IMR-90 (cell line): ENCODE results near the gene GNAI1. TPM values are rescaled to one million over a fixed set of nuclear protein-coding genes. Genes with fewer than 3 reads are reported as not detected.

Source experiments
- ATAC-seq: fragments of 200-7000 bp; cut with Tn5 transposase; 2 replicates; pipeline ENCODE4 v1.9.1; 2020; ENCODE audit warnings: low read depth, mild to moderate bottlenecking, moderate library complexity
- BruUV-seq: library from RNA; stranded (reverse); fragments of 400-500 nt; replicated peaks from 2 replicates; lab custom pipeline; 2021; lab: Mats Ljungman, UMichigan
- CTCF ChIA-PET: fragments of 300-600 bp; formaldehyde crosslinking; extraction: SDS; loops from one replicate; lab custom pipeline; 2021; ENCODE audit warnings: antibody characterized with exemption; lab: Yijun Ruan, JAX
- POLR2A ChIA-PET: fragments of 300-600 bp; sonication (Branson Sonifier 250); formaldehyde crosslinking; loops from one replicate; lab custom pipeline; 2022; ENCODE audit warnings: antibody characterized with exemption; ENCODE audit not compliant: unreplicated experiment; lab: Charles Lee
- DNase-seq: peaks from one replicate; pipeline ENCODE4 v3.0.0; 2013
- H2AFZ ChIP-seq: replicated peaks from 2 replicates; pipeline ENCODE3; 2013; ENCODE audit warnings: low read length, mild to moderate bottlenecking; ENCODE audit not compliant: poor library complexity
- H2AK5ac ChIP-seq: 2 replicates; pipeline ENCODE4 v1.6.1; 2013; ENCODE audit warnings: low read depth, low read length, inconsistent platforms
- H2AK9ac ChIP-seq: replicated peaks from 2 replicates; pipeline ENCODE3; 2013; ENCODE audit warnings: mild to moderate bottlenecking, low read depth, low read length, moderate library complexity; ENCODE audit not compliant: poor library complexity
- H2BK120ac ChIP-seq: 2 replicates; pipeline ENCODE4 v1.6.1; 2013; ENCODE audit warnings: low read depth, low read length, inconsistent platforms
- H2BK15ac ChIP-seq: 3 replicates; pipeline ENCODE4 v1.6.1; 2013; ENCODE audit warnings: low read depth, low read length, inconsistent platforms
- H2BK20ac ChIP-seq: 2 replicates; pipeline ENCODE4 v1.6.1; 2013; ENCODE audit warnings: low read depth, mild to moderate bottlenecking, inconsistent platforms, low read length, moderate library complexity
- H2BK5ac ChIP-seq: 2 replicates; pipeline ENCODE4 v1.6.1; 2013; ENCODE audit warnings: mild to moderate bottlenecking, low read depth, low read length, inconsistent platforms; ENCODE audit not compliant: poor library complexity, severe bottlenecking
- H3K14ac ChIP-seq: replicated peaks from 2 replicates; pipeline ENCODE4 v1.6.1; 2013; ENCODE audit warnings: low read depth, low read length, inconsistent platforms
- H3K18ac ChIP-seq: 2 replicates; pipeline ENCODE4 v1.6.1; 2013; ENCODE audit warnings: low read depth, low read length, control low read depth
- H3K23ac ChIP-seq: 2 replicates; pipeline ENCODE4 v1.6.1; 2013; ENCODE audit warnings: low read depth, low read length, inconsistent platforms
- H3K27ac ChIP-seq: 2 replicates; pipeline ENCODE4 v1.5.1; 2013; ENCODE audit warnings: mild to moderate bottlenecking, control low read depth, low read length; ENCODE audit not compliant: insufficient read depth
- H3K27me3 ChIP-seq: 2 replicates; pipeline ENCODE4 v1.6.1; 2013; ENCODE audit warnings: low read length; ENCODE audit not compliant: control insufficient read depth, insufficient read depth
- H3K36me3 ChIP-seq: 2 replicates; pipeline ENCODE4 v1.6.1; 2013; ENCODE audit warnings: low read length, mixed read lengths; ENCODE audit not compliant: control insufficient read depth, insufficient read depth
- H3K4ac ChIP-seq: 2 replicates; pipeline ENCODE4 v1.6.1; 2013; ENCODE audit warnings: low read depth, low read length, inconsistent platforms
- H3K4me1 ChIP-seq: 2 replicates; pipeline ENCODE4 v1.6.1; 2013; ENCODE audit warnings: low read length, mixed read lengths; ENCODE audit not compliant: control insufficient read depth, insufficient read depth
- H3K4me2 ChIP-seq: 2 replicates; pipeline ENCODE4 v1.6.1; 2013; ENCODE audit warnings: low read depth, mild to moderate bottlenecking, control low read depth, low read length, moderate library complexity
- H3K4me3 ChIP-seq: 2 replicates; pipeline ENCODE4 v1.5.1; 2013; ENCODE audit warnings: low read depth, mild to moderate bottlenecking, control low read depth, low read length, moderate library complexity; ENCODE audit not compliant: insufficient read depth
- H3K56ac ChIP-seq: 2 replicates; pipeline ENCODE4 v1.6.1; 2013; ENCODE audit warnings: low read length, inconsistent platforms; ENCODE audit not compliant: insufficient read depth; ENCODE audit errors: extremely low read depth
- H3K79me1 ChIP-seq, 2 experiments: 2 replicates each; pipeline ENCODE4 v1.6.1; 2013; ENCODE audit warnings: low read length in 2 of 2, inconsistent platforms in 1 of 2, low read depth in 1 of 2
- H3K9ac ChIP-seq: 2 replicates; pipeline ENCODE4 v1.6.1; 2013; ENCODE audit warnings: low read depth, low read length, control low read depth
- H3K9me1 ChIP-seq: 2 replicates; pipeline ENCODE4 v1.6.1; 2013; ENCODE audit warnings: low read length, inconsistent platforms; ENCODE audit not compliant: insufficient read depth
- H3K9me3 ChIP-seq: 2 replicates; pipeline ENCODE4 v1.6.1; 2013; ENCODE audit warnings: low read length; ENCODE audit not compliant: control insufficient read depth, insufficient read depth
- H4K20me1 ChIP-seq: 2 replicates; pipeline ENCODE4 v1.6.1; 2013; ENCODE audit warnings: low read length, inconsistent platforms; ENCODE audit not compliant: insufficient read depth
- H4K5ac ChIP-seq: 2 replicates; pipeline ENCODE4 v1.6.1; 2013; ENCODE audit warnings: mild to moderate bottlenecking, low read depth, low read length, control low read depth
- H4K8ac ChIP-seq, 2 experiments: 2 replicates each; pipeline ENCODE4 v1.6.1; 2013; ENCODE audit warnings: low read depth in 2 of 2, low read length in 2 of 2, control low read depth in 1 of 2, inconsistent platforms in 1 of 2
- H4K91ac ChIP-seq: 2 replicates; pipeline ENCODE4 v1.6.1; 2013; ENCODE audit warnings: low read depth, low read length, inconsistent platforms; ENCODE audit not compliant: insufficient read depth
- MAFK ChIP-seq: IDR thresholded peaks from 2 replicates; pipeline ENCODE4 v1.6.1; 2012; ENCODE audit warnings: low read depth, low read length, improper control_type of control experiment
- MXI1 ChIP-seq: IDR thresholded peaks from 2 replicates; pipeline ENCODE4 v1.6.1; 2012; ENCODE audit warnings: low read depth, mild to moderate bottlenecking, low read length, moderate library complexity, borderline replicate concordance
- NFE2L2 ChIP-seq: fragments of 150-350 bp; IDR thresholded peaks from 2 replicates; pipeline ENCODE4 v1.6.1; 2016; ENCODE audit warnings: low read depth, mild to moderate bottlenecking, low read length
- RAD21 ChIP-seq: IDR thresholded peaks from 2 replicates; pipeline ENCODE4 v1.6.1; 2012; ENCODE audit warnings: low read length, improper control_type of control experiment
- WGBS, 2 experiments: methylation state at CpG; one replicate each; pipeline versions ENCODE4 v1.1.5 to v1.1.7; 2013; ENCODE audit warnings: missing lambda C conversion rate in 2 of 2; ENCODE audit not compliant: insufficient read length in 1 of 2; ENCODE audit errors: extremely low coverage in 2 of 2; 5-methylcytosine and 5-hydroxymethylcytosine counted together
- dilution Hi-C: fragments of 300-500 bp; cut with HindIII; formaldehyde crosslinking; loops from one replicate; pipeline ENCODE4 v1.14.3; 2018; ENCODE audit warnings: low sequenced_read_pairs; ENCODE audit not compliant: unreplicated experiment
- in situ Hi-C: fragments of 300-500 bp; cut with MboI; formaldehyde crosslinking; loops from 3 replicates; pipeline ENCODE4 v1.14.3; 2019; ENCODE audit warnings: low sequenced_read_pairs, inconsistent platforms, mixed read lengths
- intact Hi-C: fragments of 100-400 bp; cut with micrococcal nuclease; formaldehyde crosslinking; loops from 2 replicates; pipeline ENCODE4 v1.10.0; 2022
- polyA plus RNA-seq, 3 experiments: library from polyadenylated mRNA; depleted of rRNA; stranded (reverse); fragments of >200 nt; gene quantifications; 2 replicates each; pipeline ENCODE4 v1.2.3, GENCODE V29; 2012; ENCODE audit warnings: low replicate concordance in 1 of 3
- total RNA-seq: library from RNA; depleted of rRNA; stranded (reverse); fragments of >200 nt; gene quantifications from 2 replicates; pipeline ENCODE4 v1.2.3, GENCODE V29; 2012
- TF ChIP-seq, protein P1 (sequence below): conservative IDR thresholded peaks from 2 replicates; pipeline ENCODE4 v1.5.1; 2012; ENCODE audit warnings: mild to moderate bottlenecking, low read depth, low read length, improper control_type of control experiment

GNAI1 gene
- total and polyA plus RNA-seq, 2 of the 4 experiments (the other 2 are of a cell fraction) = 21.1 to 26.5 TPM

DNA sequence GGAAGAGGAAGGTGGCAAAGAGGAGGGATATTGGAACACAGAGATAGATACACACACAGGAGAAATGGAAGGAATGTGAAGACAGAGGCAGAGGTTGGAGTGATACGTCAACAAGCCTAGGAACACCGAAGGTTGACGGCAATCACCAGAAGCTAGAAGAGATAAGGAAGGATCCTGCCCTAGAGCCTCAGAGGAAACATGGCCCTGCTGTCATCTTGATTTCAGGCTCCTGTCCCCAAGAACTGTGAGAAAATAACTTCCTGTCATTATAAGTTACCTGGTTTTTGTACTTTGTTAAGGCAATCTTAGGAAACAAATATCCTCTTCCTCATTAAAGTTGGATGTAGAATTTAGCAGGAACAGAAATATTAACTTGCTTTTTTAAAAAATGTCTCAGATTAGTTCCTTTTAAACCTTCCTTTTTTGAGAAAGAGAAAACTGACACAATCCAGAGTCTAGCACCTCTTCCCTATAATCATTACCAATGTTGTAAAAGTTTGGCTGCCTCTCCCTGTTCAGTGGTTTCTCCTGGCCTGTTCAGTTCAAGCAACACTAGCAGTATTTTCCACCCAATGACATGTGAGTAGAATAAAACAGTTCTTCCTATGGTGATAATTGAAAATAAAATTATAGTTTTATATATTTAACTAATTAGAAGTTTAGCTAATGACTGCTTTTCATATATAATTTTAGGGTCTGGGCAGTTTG is 28.8 kb upstream of the GNAI1 start:
- Histone ChIP-seq H3K18ac (no peak overlapping the region), H2AFZ (no peak overlapping the region), H2BK20ac (no peak overlapping the region), H3K9me3 (no peaks in the 10 kb centered on the region), H2AK9ac (no peak overlapping the region), H3K27me3 (no peaks in the 10 kb centered on the region), H4K8ac (no peak overlapping the region), H3K56ac (no peak overlapping the region), H4K20me1 (no peaks in the 10 kb centered on the region), H2BK15ac (no peak overlapping the region), H2AK5ac (no peak overlapping the region), H3K4ac (no peak overlapping the region), H3K14ac (no peak overlapping the region), H3K23ac (no peak overlapping the region), H3K79me1 (no peaks in the 10 kb centered on the region), H4K91ac (no peak overlapping the region), H3K27ac (no peak overlapping the region), H2BK120ac (no peak overlapping the region), H3K4me1 (no peaks in the 10 kb centered on the region), H3K9me1 (no peaks in the 10 kb centered on the region; the same call in 1 of the 2 replicates), H2BK5ac (no peak overlapping the region), H4K5ac (no peak overlapping the region), H3K4me3 (no peak overlapping the region), H3K36me3 (no peaks in the 10 kb centered on the region), H3K4me2 (no peak overlapping the region), H3K9ac (no peak overlapping the region)
- TF ChIP-seq MAFK (no peak), RAD21 (no peak), MXI1 (no peak), NFE2L2 (no peak)
- TF ChIP-seq, protein P1, sequence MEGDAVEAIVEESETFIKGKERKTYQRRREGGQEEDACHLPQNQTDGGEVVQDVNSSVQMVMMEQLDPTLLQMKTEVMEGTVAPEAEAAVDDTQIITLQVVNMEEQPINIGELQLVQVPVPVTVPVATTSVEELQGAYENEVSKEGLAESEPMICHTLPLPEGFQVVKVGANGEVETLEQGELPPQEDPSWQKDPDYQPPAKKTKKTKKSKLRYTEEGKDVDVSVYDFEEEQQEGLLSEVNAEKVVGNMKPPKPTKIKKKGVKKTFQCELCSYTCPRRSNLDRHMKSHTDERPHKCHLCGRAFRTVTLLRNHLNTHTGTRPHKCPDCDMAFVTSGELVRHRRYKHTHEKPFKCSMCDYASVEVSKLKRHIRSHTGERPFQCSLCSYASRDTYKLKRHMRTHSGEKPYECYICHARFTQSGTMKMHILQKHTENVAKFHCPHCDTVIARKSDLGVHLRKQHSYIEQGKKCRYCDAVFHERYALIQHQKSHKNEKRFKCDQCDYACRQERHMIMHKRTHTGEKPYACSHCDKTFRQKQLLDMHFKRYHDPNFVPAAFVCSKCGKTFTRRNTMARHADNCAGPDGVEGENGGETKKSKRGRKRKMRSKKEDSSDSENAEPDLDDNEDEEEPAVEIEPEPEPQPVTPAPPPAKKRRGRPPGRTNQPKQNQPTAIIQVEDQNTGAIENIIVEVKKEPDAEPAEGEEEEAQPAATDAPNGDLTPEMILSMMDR = no peak
- BruUV-seq = no TSS peak
- CTCF ChIA-PET = no interaction called here
- ATAC-seq (no peak), DNase-seq (no peak)
- intact Hi-C loops (no loop called here), in situ Hi-C loops (no loop called here), dilution Hi-C loops (no loop called here)
- POLR2A ChIA-PET = no interaction called here
- WGBS, 2 experiments = no CpG with 5 or more reads among the region's 3 CpGs
